Neural cell (in vitro differentiated cells): ENCODE measurements around the gene CDK9. TPM values are rescaled to one million over a fixed set of nuclear protein-coding genes. Genes with fewer than 3 reads are reported as not detected.

Experiments used
- H2AFZ ChIP-seq: fragments of 200-600, 300-800 bp; sonication (generic), shearing (Covaris generic); 2 replicates; pipeline ENCODE4 v1.6.0; 2014; ENCODE audit warnings: low read depth, mild to moderate bottlenecking, antibody characterized with exemption, low read length, moderate library complexity
- H3F3A ChIP-seq: fragments of 200-600 bp; shearing (Covaris generic); 2 replicates; pipeline ENCODE4 v1.6.1; 2016; ENCODE audit warnings: mild to moderate bottlenecking, moderate library complexity, mixed read lengths, antibody characterized with exemption, low read length; ENCODE audit not compliant: insufficient read depth, poor library complexity, severe bottlenecking
- H3K27ac ChIP-seq: fragments of 200-600, 300-800 bp; sonication (generic), shearing (Covaris generic); 2 replicates; pipeline ENCODE4 v1.5.1; 2014; ENCODE audit warnings: mild to moderate bottlenecking, low read length, moderate library complexity
- H3K27me3 ChIP-seq: fragments of 300-800, 200-600 bp; sonication (generic), shearing (Covaris generic); 2 replicates; pipeline ENCODE4 v1.6.0; 2014; ENCODE audit warnings: mild to moderate bottlenecking, low read depth, low read length, moderate library complexity; ENCODE audit not compliant: insufficient read depth
- H3K36me3 ChIP-seq: fragments of 300-800, 200-600 bp; sonication (generic), shearing (Covaris generic); 2 replicates; pipeline ENCODE4 v1.5.1; 2014; ENCODE audit warnings: mild to moderate bottlenecking, antibody characterized with exemption, low read length, moderate library complexity; ENCODE audit not compliant: insufficient read depth
- H3K4me2 ChIP-seq: fragments of 300-800, 200-600 bp; sonication (generic), shearing (Covaris generic); 2 replicates; pipeline ENCODE4 v1.6.0; 2014; ENCODE audit warnings: mild to moderate bottlenecking, low read length
- H3K4me3 ChIP-seq: fragments of 300-800, 200-600 bp; sonication (generic), shearing (Covaris generic); 2 replicates; pipeline ENCODE4 v1.5.1; 2014; ENCODE audit warnings: mild to moderate bottlenecking, low read length, moderate library complexity
- H3K79me2 ChIP-seq: fragments of 200-600 bp; shearing (Covaris generic); replicated peaks from 2 replicates; pipeline ENCODE4 v1.6.0; 2014; ENCODE audit warnings: mild to moderate bottlenecking, low read length, moderate library complexity; ENCODE audit not compliant: insufficient read depth
- H3K9ac ChIP-seq: fragments of 300-800, 200-600 bp; sonication (generic), shearing (Covaris generic); 2 replicates; pipeline ENCODE4 v1.6.1; 2016; ENCODE audit warnings: mild to moderate bottlenecking, low read length, mixed read lengths
- H3K9me2 ChIP-seq: fragments of 200-600 bp; shearing (Covaris generic); 2 replicates; pipeline ENCODE4 v1.6.1; 2016; ENCODE audit warnings: mild to moderate bottlenecking, low read length, mixed read lengths; ENCODE audit not compliant: insufficient read depth
- H3K9me3 ChIP-seq: fragments of 200-600, 300-800 bp; sonication (generic), shearing (Covaris generic); 2 replicates; pipeline ENCODE4 v1.6.1; 2016; ENCODE audit warnings: mild to moderate bottlenecking, mixed run types, low read length, moderate library complexity, mixed read lengths
- H4K20me1 ChIP-seq: fragments of 200-600 bp; shearing (Covaris generic); 2 replicates; pipeline ENCODE4 v1.6.1; 2016; ENCODE audit warnings: mild to moderate bottlenecking, mixed run types; ENCODE audit not compliant: insufficient read depth
- EP300 ChIP-seq: fragments of 450-650 bp; conservative IDR thresholded peaks from 2 replicates; pipeline ENCODE4 v1.6.1; 2014; ENCODE audit warnings: antibody characterized with exemption, mild to moderate bottlenecking, moderate library complexity; ENCODE audit not compliant: poor library complexity, severe bottlenecking
- MXI1 ChIP-seq: fragments of 450-650 bp; conservative IDR thresholded peaks from 2 replicates; pipeline ENCODE4 v1.6.1; 2014; ENCODE audit warnings: antibody characterized with exemption, mild to moderate bottlenecking; ENCODE audit not compliant: poor library complexity, severe bottlenecking
- POLR2AphosphoS5 ChIP-seq: IDR thresholded peaks from 2 replicates; pipeline ENCODE4 v1.6.1; 2012
- RAD21 ChIP-seq: fragments of 450-650 bp; conservative IDR thresholded peaks from 2 replicates; pipeline ENCODE4 v1.6.1; 2014; ENCODE audit warnings: antibody characterized with exemption, mild to moderate bottlenecking, moderate library complexity
- SMC3 ChIP-seq: fragments of 450-650 bp; conservative IDR thresholded peaks from 2 replicates; pipeline ENCODE4 v1.6.1; 2014; ENCODE audit warnings: antibody characterized with exemption, mild to moderate bottlenecking, moderate library complexity; ENCODE audit not compliant: poor library complexity
- TAF1 ChIP-seq: IDR thresholded peaks from 2 replicates; pipeline ENCODE4 v1.6.1; 2012; ENCODE audit warnings: low read depth
- polyA plus RNA-seq: library from polyadenylated mRNA; depleted of rRNA; stranded (reverse); fragments of >200 nt; gene quantifications from 2 replicates; pipeline ENCODE4 v1.2.3, GENCODE V29; 2014
- TF ChIP-seq, protein P1 (sequence below): fragments of 450-650 bp; IDR thresholded peaks from 2 replicates; pipeline ENCODE4 v1.5.1; 2014; ENCODE audit warnings: antibody characterized with exemption, mild to moderate bottlenecking, moderate library complexity; ENCODE audit not compliant: poor library complexity, severe bottlenecking
- TF ChIP-seq, protein P2 (sequence below): IDR thresholded peaks from 2 replicates; pipeline ENCODE4 v1.6.1; 2012; ENCODE audit warnings: borderline replicate concordance

The CDK9 gene
- polyA plus RNA-seq, 1 donor from 2014 or later, result 195 TPM

DNA sequence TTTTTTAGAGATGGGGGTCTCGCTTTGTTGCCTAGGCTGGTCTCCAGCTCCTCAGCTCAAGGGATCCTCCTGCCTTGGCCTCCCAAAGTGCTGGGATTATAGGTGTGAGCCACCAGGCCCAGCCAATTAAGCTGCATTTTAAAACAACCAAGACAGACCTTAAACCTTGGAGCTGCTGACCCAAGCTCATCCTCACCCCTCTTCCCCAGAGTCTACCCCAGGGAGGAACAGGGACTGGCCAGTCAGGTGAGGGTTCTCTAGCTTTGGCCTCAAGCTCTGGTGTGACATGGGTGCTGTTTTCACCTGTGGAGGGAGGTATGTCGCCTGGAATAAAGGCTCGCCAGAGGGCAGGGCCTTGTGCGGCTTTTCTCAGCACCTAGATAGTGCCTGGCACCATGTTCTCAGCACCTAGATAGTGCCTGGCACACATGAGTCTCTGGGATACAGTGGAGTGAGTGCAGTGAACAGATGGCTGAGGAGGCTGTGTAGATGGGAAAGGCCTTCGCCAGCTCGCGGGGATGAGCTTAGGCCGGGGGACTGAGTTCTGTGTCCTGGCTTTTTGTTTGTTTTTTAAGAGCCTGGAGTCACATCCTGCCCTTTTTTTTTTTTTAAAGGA, 7.4 kb downstream of the CDK9 start:
- Histone ChIP-seq H3K9me2 (no peaks in the 10 kb centered on the region), H2AFZ (no peak overlapping the region), H3K27me3 (no peaks in the 10 kb centered on the region), H3K36me3 (peaks cover 7% of the 10 kb centered on the region), H3K4me2 (no peak overlapping the region), H3K4me3 (no peak overlapping the region), H3F3A (no peaks in the 10 kb centered on the region), H3K27ac (no peak overlapping the region), H4K20me1 (no peaks in the 10 kb centered on the region), H3K9ac (no peak overlapping the region), H3K79me2 (no peaks in the 10 kb centered on the region), H3K9me3 (no peaks in the 10 kb centered on the region)
- TF ChIP-seq SMC3 (no peak), EP300 (no peak), POLR2AphosphoS5 (peak; percentile 37), TAF1 (no peak)
- TF ChIP-seq, protein P1, sequence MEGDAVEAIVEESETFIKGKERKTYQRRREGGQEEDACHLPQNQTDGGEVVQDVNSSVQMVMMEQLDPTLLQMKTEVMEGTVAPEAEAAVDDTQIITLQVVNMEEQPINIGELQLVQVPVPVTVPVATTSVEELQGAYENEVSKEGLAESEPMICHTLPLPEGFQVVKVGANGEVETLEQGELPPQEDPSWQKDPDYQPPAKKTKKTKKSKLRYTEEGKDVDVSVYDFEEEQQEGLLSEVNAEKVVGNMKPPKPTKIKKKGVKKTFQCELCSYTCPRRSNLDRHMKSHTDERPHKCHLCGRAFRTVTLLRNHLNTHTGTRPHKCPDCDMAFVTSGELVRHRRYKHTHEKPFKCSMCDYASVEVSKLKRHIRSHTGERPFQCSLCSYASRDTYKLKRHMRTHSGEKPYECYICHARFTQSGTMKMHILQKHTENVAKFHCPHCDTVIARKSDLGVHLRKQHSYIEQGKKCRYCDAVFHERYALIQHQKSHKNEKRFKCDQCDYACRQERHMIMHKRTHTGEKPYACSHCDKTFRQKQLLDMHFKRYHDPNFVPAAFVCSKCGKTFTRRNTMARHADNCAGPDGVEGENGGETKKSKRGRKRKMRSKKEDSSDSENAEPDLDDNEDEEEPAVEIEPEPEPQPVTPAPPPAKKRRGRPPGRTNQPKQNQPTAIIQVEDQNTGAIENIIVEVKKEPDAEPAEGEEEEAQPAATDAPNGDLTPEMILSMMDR, result no peak
- TF ChIP-seq, protein P2, sequence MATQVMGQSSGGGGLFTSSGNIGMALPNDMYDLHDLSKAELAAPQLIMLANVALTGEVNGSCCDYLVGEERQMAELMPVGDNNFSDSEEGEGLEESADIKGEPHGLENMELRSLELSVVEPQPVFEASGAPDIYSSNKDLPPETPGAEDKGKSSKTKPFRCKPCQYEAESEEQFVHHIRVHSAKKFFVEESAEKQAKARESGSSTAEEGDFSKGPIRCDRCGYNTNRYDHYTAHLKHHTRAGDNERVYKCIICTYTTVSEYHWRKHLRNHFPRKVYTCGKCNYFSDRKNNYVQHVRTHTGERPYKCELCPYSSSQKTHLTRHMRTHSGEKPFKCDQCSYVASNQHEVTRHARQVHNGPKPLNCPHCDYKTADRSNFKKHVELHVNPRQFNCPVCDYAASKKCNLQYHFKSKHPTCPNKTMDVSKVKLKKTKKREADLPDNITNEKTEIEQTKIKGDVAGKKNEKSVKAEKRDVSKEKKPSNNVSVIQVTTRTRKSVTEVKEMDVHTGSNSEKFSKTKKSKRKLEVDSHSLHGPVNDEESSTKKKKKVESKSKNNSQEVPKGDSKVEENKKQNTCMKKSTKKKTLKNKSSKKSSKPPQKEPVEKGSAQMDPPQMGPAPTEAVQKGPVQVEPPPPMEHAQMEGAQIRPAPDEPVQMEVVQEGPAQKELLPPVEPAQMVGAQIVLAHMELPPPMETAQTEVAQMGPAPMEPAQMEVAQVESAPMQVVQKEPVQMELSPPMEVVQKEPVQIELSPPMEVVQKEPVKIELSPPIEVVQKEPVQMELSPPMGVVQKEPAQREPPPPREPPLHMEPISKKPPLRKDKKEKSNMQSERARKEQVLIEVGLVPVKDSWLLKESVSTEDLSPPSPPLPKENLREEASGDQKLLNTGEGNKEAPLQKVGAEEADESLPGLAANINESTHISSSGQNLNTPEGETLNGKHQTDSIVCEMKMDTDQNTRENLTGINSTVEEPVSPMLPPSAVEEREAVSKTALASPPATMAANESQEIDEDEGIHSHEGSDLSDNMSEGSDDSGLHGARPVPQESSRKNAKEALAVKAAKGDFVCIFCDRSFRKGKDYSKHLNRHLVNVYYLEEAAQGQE, result no peak

DNA sequence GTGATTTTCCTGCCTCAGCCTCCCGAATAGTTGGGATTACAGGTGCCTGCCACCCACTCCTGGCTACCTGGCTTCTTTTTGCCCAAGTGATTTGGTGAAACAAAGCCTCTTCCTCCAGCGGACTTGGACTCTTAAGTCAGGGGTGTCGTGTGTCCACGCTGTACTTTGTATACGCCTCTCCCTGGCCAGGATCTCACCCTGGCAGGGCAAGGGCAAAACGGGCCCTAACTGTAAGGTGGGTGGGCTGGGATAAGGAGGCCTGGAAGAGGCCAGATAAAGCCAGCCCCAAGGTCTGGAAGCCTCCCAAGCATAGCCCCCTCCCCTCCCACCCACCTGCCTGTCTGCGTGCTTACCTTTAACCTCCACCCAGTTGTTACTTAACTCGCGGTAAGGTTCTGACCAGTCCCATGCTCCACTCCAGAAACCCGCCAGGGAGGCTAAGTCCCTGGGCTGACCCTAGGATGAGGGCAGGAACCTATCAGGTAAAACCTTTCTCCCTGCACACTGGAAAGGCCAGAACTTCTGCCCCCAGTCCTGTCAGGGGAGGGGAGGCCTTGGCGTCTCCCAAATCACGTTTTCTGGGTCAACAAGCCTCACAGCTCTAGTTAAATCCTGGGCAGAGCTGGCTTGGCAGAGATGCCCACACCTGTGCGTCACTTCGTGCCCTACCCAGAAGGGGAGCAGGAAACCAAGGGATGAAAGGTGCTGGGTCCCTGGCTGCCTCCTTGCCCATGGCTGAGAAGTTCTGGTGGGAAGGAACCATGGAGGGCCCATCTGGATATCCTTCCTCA, 8.4 kb downstream of the CDK9 start:
- H3K27ac ChIP-seq, result no peak overlapping the region
- no peak overlapping the region for H3K9ac ChIP-seq

More for the DNA sequence above, 8.4 kb downstream of the CDK9 start:
- Histone ChIP-seq H4K20me1 (no peaks in the 10 kb centered on the region), H3K4me3 (no peak overlapping the region), H3K9me3 (no peaks in the 10 kb centered on the region), H3K79me2 (no peaks in the 10 kb centered on the region), H2AFZ (no peak overlapping the region), H3K4me2 (no peak overlapping the region), H3K27me3 (no peaks in the 10 kb centered on the region), H3K9me2 (no peaks in the 10 kb centered on the region), H3K36me3 (peaks cover 1% of the 10 kb centered on the region), H3F3A (no peaks in the 10 kb centered on the region)
- TF ChIP-seq POLR2AphosphoS5 (peak; percentile 28), RAD21 (no peak), MXI1 (no peak), TAF1 (no peak)
- TF ChIP-seq, protein P1, result no peak
